ENCODE data around the gene GRK4.
A peak's percentile ranks its signal among the peaks of the same experiment; 100 is the strongest.

Gene GRK4

GRCh38 chr4:3073158-3074077, 110.0 kb downstream of the GRK4 start:
- DNase-seq (ENCODE audit: low spot score), result peak; percentile 76

GRCh38 chr4:3074078-3074845, 110.9 kb downstream of the GRK4 start, which contains the start of the genes HTT and HTT-AS:
HTT (plus strand) TSS chr4:3074681; CDS start chr4:3074826, 145 bp downstream.
HTT-AS (minus strand) TSS chr4:3074538.
- peak; percentile 95 for DNase-seq (ENCODE audit: low spot score)

DNA sequence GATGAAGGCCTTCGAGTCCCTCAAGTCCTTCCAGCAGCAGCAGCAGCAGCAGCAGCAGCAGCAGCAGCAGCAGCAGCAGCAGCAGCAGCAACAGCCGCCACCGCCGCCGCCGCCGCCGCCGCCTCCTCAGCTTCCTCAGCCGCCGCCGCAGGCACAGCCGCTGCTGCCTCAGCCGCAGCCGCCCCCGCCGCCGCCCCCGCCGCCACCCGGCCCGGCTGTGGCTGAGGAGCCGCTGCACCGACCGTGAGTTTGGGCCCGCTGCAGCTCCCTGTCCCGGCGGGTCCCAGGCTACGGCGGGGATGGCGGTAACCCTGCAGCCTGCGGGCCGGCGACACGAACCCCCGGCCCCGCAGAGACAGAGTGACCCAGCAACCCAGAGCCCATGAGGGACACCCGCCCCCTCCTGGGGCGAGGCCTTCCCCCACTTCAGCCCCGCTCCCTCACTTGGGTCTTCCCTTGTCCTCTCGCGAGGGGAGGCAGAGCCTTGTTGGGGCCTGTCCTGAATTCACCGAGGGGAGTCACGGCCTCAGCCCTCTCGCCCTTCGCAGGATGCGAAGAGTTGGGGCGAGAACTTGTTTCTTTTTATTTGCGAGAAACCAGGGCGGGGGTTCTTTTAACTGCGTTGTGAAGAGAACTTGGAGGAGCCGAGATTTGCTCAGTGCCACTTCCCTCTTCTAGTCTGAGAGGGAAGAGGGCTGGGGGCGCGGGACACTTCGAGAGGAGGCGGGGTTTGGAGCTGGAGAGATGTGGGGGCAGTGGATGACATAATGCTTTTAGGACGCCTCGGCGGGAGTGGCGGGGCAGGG, 111.7 kb downstream of the GRK4 start:
- peak; percentile 89 for DNase-seq (ENCODE audit: low spot score)

DNA sequence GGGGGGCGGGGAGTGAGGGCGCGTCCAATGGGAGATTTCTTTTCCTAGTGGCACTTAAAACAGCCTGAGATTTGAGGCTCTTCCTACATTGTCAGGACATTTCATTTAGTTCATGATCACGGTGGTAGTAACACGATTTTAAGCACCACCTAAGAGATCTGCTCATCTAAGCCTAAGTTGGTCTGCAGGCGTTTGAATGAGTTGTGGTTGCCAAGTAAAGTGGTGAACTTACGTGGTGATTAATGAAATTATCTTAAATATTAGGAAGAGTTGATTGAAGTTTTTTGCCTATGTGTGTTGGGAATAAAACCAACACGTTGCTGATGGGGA, 112.2 kb downstream of the GRK4 start:
- DNase-seq (ENCODE audit: low spot score), result no peak

DNA sequence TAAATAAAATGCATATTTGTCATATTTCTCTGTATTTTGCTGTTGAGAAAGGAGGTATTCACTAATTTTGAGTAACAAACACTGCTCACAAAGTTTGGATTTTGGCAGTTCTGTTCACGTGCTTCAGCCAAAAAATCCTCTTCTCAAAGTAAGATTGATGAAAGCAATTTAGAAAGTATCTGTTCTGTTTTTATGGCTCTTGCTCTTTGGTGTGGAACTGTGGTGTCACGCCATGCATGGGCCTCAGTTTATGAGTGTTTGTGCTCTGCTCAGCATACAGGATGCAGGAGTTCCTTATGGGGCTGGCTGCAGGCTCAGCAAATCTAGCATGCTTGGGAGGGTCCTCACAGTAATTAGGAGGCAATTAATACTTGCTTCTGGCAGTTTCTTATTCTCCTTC, 114.4 kb downstream of the GRK4 start:
- DNase-seq (ENCODE audit: low spot score), result peak; percentile 72

DNA sequence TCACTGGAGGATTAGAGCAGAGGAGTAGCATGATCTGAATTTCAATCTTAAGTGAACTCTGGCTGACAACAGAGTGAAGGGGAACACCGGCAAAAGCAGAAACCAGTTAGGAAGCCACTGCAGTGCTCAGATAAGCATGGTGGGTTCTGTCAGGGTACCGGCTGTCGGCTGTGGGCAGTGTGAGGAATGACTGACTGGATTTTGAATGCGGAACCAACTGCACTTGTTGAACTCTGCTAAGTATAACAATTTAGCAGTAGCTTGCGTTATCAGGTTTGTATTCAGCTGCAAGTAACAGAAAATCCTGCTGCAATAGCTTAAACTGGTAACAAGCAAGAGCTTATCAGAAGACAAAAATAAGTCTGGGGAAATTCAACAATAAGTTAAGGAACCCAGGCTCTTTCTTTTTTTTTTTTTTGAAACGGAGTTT, 116.3 kb downstream of the GRK4 start:
- DNase-seq (ENCODE audit: low spot score), result no peak

DNA sequence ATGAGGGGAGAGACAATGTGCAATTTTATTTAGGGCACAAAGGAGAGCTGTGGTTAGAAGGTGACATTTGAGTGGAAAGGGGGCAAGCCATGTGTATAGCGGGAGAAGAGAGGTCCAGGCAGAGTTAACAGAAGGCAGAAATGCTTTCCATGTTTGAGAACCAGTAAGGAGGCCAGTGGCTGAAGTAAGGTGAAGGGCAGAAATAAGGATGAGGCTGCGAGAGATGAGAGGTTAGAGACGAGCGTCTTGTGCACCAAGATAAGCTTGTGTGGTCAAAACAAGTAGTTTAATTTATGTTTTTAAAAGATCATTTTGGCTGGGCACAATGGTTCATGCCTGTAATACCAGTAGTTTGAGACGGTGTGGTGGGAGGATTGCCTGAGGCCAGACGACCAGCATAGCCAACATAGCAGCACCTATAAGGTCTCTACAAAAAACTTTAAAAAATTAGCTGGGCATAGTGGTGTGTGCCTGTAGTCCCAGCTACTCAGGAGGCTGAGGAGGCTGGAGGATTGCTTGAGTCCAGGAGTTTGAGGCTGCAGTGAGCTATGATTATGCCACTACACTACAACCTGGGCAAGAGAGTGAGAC, 119.6 kb downstream of the GRK4 start:
- DNase-seq (ENCODE audit: low spot score), result no peak

- DNase-seq (ENCODE audit: low spot score), result no peak
Measured at GRCh38 chr4:3083732-3084131, 120.4 kb downstream of the GRK4 start.

DNA sequence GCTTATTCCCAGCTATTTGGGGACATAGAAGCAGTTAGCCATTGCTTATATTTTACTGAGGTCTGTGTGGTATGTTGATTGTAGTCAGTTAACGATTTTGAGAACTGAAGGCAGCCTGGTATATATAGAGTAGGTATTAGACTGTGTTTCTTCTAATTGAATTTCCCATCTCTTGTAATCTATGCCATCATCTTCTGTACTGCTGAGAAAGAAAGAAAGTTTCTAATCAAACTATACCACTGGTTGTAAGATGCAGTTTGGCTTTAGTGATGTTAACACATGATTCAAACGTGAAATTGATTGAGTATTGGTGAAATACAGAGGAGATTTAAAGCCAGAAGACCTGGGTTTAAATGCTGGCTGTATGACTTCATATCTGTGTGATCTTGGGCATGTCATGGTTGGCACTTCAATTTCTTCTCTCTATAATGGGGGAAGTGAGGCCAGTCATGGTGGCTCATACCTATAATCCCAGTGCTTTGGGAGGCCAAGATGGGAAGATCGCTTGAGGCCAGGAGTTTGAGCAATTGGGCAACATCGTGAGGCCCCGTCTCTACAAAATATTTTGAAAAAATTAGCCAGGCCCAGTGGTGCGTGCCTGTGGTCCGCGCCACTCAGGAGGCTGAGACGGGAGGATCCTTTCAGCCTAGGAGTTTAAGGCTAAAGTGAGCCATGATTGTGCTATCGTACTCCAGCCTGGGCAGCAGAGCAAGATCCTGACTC, 122.7 kb downstream of the GRK4 start:
- no peak for DNase-seq (ENCODE audit: low spot score)

DNA sequence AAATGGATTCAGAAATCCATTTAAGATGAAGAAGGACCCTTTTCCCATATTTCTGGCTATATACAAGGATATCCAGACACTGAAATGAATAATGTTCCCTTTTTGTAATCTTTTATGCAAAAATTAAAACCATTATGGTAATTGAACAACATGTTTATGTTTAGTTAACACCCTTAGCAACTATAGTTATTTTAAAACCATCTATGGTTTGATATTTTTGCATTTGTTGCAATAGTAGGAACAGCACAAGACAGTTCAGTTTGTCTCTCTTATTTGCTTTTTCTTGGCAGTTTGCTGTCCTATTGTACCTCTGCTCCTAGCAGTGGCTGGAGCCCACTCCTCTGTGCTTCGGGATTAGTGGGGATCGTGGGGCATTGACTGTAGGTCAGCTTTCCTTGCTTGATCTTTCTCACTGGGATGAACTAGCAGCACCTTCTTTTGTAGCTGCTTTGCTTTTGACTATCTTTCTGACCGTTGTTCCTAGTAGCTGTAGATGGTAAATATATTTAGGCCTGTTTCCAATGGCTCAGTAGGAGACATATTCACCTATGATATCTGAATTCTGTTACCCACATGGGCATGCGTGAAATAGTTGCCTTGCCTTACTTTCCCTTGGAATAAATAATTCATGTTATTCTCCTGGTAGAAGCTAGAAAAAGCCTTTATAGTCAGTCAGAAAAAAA, 123.9 kb downstream of the GRK4 start:
- DNase-seq (ENCODE audit: low spot score), result no peak

Measured in NAMALWA (cell line).